SU-DHL-6 (cell line): ENCODE data around the gene F8.

Source experiments
- H2AFZ ChIP-seq: fragments of 200-600 bp; sonication (generic); 2 replicates; pipeline ENCODE4 v1.6.1; 2014; ENCODE audit warnings: low read depth, mild to moderate bottlenecking, moderate library complexity, mixed read lengths, antibody characterized with exemption, low read length; ENCODE audit not compliant: severe bottlenecking
- H3F3A ChIP-seq: fragments of 200-600 bp; shearing (Covaris generic); 2 replicates; pipeline ENCODE4 v1.6.0; 2016; ENCODE audit warnings: antibody characterized with exemption, mild to moderate bottlenecking; ENCODE audit not compliant: insufficient read depth
- H3K27ac ChIP-seq: fragments of 200-600 bp; sonication (generic); 2 replicates; pipeline ENCODE4 v1.5.1; 2016; ENCODE audit warnings: low read depth, mild to moderate bottlenecking, low read length, moderate library complexity, mixed read lengths
- H3K27me3 ChIP-seq: fragments of 200-600 bp; sonication (generic), shearing (Covaris generic); 2 replicates; pipeline ENCODE4 v1.6.0; 2014; ENCODE audit warnings: mild to moderate bottlenecking, low read length
- H3K36me3 ChIP-seq: fragments of 200-600 bp; sonication (generic); 2 replicates; pipeline ENCODE4 v1.6.1; 2014; ENCODE audit warnings: mild to moderate bottlenecking, low read length, mixed read lengths
- H3K4me2 ChIP-seq: fragments of 300-600, 200-600 bp; shearing (Covaris generic), sonication (generic); 2 replicates; pipeline ENCODE4 v1.6.0; 2014; ENCODE audit warnings: low read length, low read depth, mild to moderate bottlenecking; ENCODE audit not compliant: poor library complexity, severe bottlenecking
- H3K4me3 ChIP-seq: fragments of 200-600 bp; sonication (generic); 2 replicates; pipeline ENCODE4 v1.5.1; 2014; ENCODE audit warnings: antibody characterized with exemption, low read length, mild to moderate bottlenecking, mixed read lengths; ENCODE audit not compliant: insufficient read depth, poor library complexity, severe bottlenecking
- H3K79me2 ChIP-seq: fragments of 200-600 bp; sonication (generic); 2 replicates; pipeline ENCODE4 v1.6.1; 2014; ENCODE audit warnings: mild to moderate bottlenecking, low read length, moderate library complexity; ENCODE audit not compliant: insufficient read depth
- H3K9ac ChIP-seq: fragments of 200-600 bp; sonication (generic); 2 replicates; pipeline ENCODE4 v1.7.0; 2014; ENCODE audit warnings: mild to moderate bottlenecking, low read length
- H3K9me2 ChIP-seq: fragments of 200-600 bp; sonication (generic); replicated peaks from 2 replicates; pipeline ENCODE4 v1.6.1; 2014; ENCODE audit warnings: low read length; ENCODE audit not compliant: insufficient read depth
- H3K9me3 ChIP-seq: fragments of 200-600 bp; sonication (generic); 2 replicates; pipeline ENCODE4 v1.6.1; 2014; ENCODE audit warnings: low read length, mixed read lengths; ENCODE audit not compliant: insufficient read depth
- H4K20me1 ChIP-seq: fragments of 200-600 bp; sonication (generic); 2 replicates; pipeline ENCODE4 v1.6.1; 2014; ENCODE audit warnings: low read depth, mild to moderate bottlenecking, antibody characterized with exemption, low read length, moderate library complexity, mixed read lengths
- CTCF ChIP-seq: fragments of 200-600 bp; sonication (generic); IDR thresholded peaks from one replicate; pipeline ENCODE4 v1.5.1; 2017; ENCODE audit warnings: antibody characterized with exemption, mild to moderate bottlenecking, low read length, moderate library complexity; ENCODE audit not compliant: insufficient read depth, poor library complexity, severe bottlenecking
- EZH2phosphoT487 ChIP-seq: fragments of 200-600 bp; sonication (generic), shearing (Covaris generic); conservative IDR thresholded peaks from 2 replicates; pipeline ENCODE4 v1.6.1; 2018; ENCODE audit warnings: mild to moderate bottlenecking, antibody characterized with exemption, low read length, moderate library complexity, mixed read lengths

Gene F8

DNA sequence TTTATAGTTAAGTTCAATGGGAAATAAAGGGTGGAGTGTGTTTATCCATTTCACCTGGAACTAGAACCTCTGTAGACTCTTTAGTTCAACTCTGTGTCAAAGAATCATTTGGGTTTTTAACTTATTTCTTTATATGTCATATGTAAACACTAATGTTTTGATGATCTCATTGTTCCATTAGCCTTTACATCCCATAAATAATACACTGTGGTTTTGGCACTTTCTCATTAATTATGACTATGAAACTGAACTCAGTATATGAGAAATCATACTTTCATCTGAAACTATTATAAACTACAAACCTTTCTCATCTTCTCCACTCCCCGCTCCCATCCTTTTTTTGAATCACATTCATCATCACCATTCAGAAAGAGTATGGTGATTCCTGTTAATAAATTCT is 31.0 kb downstream of the F8 start:
- Histone ChIP-seq H3K27ac (no peak overlapping the region), H3K79me2 (no peaks in the 10 kb centered on the region), H2AFZ (no peak overlapping the region), H3K4me2 (no peak overlapping the region), H4K20me1 (no peaks in the 10 kb centered on the region), H3K9me3 (no peaks in the 10 kb centered on the region), H3K27me3 (no peaks in the 10 kb centered on the region), H3F3A (no peaks in the 10 kb centered on the region), H3K9me2 (no peaks in the 10 kb centered on the region), H3K9ac (no peak overlapping the region), H3K36me3 (no peaks in the 10 kb centered on the region), H3K4me3 (no peak overlapping the region)
- TF ChIP-seq EZH2phosphoT487 (no peak), CTCF (no peak)

DNA sequence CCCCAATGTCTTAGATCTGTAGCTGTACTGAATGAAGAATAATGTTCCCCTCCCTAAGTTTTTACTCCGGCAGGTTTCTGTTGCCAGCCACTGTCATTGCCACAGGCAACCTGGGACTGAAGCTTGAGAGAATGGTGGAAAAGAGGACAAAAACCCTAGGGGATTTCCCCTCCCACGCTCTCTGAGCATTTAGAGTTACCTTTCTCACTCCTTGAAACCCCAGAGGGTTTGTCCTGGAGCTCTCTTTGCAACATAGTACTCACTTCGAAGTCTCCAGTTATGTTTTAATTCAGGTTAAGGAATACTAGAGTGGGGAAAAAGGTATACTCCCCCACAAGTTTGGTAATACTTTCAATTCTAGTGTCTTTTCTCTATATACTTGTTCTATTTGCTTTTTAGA is 31.5 kb downstream of the F8 start:
- Histone ChIP-seq H3F3A (no peaks in the 10 kb centered on the region), H3K4me3 (no peak overlapping the region), H4K20me1 (no peaks in the 10 kb centered on the region), H3K27me3 (no peaks in the 10 kb centered on the region), H3K36me3 (no peaks in the 10 kb centered on the region), H3K9me2 (no peaks in the 10 kb centered on the region), H3K27ac (no peak overlapping the region), H3K9me3 (no peaks in the 10 kb centered on the region), H2AFZ (no peak overlapping the region), H3K4me2 (no peak overlapping the region), H3K79me2 (no peaks in the 10 kb centered on the region), H3K9ac (no peak overlapping the region)
- TF ChIP-seq CTCF (no peak), EZH2phosphoT487 (no peak)

- Histone ChIP-seq H3K36me3 (no peaks in the 10 kb centered on the region), H3K79me2 (no peaks in the 10 kb centered on the region), H3K9me2 (no peaks in the 10 kb centered on the region), H3K4me3 (no peak overlapping the region), H2AFZ (no peak overlapping the region), H3K4me2 (no peak overlapping the region), H3K27ac (no peak overlapping the region), H4K20me1 (no peaks in the 10 kb centered on the region), H3K9ac (no peak overlapping the region), H3K27me3 (no peaks in the 10 kb centered on the region), H3K9me3 (no peaks in the 10 kb centered on the region), H3F3A (no peaks in the 10 kb centered on the region)
- TF ChIP-seq CTCF, result no peak
- no peak for TF ChIP-seq EZH2phosphoT487
Observed at GRCh38 chrX:154990496-154990895, 32.0 kb downstream of the F8 start.

- Histone ChIP-seq H3K9me3 (no peaks in the 10 kb centered on the region), H2AFZ (no peak overlapping the region), H4K20me1 (no peaks in the 10 kb centered on the region), H3K27me3 (no peaks in the 10 kb centered on the region), H3K9ac (no peak overlapping the region), H3K79me2 (no peaks in the 10 kb centered on the region), H3K36me3 (no peaks in the 10 kb centered on the region), H3K27ac (no peak overlapping the region), H3K4me3 (no peak overlapping the region), H3K9me2 (no peaks in the 10 kb centered on the region), H3F3A (no peaks in the 10 kb centered on the region), H3K4me2 (no peak overlapping the region)
- no peak for TF ChIP-seq EZH2phosphoT487
- no peak for TF ChIP-seq CTCF
Observed at GRCh38 chrX:154988719-154989118, 33.8 kb downstream of the F8 start.
